ENCODE results near the gene NEDD1.

NEDD1 gene

GRCh38 chr12:96866801-96867590 lies 40.1 kb upstream of the NEDD1 start:
- no peaks in the 10 kb centered on the region for H3K4me1 ChIP-seq
- H3K36me3 ChIP-seq: no peaks in the 10 kb centered on the region
- TF ChIP-seq, protein P1, sequence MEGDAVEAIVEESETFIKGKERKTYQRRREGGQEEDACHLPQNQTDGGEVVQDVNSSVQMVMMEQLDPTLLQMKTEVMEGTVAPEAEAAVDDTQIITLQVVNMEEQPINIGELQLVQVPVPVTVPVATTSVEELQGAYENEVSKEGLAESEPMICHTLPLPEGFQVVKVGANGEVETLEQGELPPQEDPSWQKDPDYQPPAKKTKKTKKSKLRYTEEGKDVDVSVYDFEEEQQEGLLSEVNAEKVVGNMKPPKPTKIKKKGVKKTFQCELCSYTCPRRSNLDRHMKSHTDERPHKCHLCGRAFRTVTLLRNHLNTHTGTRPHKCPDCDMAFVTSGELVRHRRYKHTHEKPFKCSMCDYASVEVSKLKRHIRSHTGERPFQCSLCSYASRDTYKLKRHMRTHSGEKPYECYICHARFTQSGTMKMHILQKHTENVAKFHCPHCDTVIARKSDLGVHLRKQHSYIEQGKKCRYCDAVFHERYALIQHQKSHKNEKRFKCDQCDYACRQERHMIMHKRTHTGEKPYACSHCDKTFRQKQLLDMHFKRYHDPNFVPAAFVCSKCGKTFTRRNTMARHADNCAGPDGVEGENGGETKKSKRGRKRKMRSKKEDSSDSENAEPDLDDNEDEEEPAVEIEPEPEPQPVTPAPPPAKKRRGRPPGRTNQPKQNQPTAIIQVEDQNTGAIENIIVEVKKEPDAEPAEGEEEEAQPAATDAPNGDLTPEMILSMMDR (IDR thresholded peaks at IDR 0.05; ENCODE audit: low read depth, low read length): no peak
- H3K27me3 ChIP-seq: no peaks in the 10 kb centered on the region
- no peak for DNase-seq
- no peak overlapping the region for H3K4me3 ChIP-seq (ENCODE audit: low read depth, low read length)
- no peaks in the 10 kb centered on the region for H3K9me3 ChIP-seq

DNA sequence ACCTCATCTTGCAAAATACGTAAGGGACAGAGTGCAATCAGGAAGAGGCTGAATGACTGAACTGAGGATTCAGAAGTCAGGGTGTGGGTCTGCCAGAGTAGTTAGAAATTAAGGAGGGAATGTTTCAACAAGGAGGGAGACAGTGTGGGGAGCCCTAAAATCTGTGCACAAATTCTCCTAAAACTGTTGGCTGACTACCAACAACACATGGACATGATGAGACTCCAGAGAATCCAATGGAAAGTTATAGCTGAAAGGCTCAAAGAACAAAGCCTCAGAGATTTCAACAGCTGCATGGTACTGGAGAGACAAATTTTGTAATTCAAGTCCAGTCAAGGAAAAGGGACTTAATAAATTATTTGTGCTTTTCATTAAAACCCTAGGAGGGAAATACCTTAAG lies 36.1 kb upstream of the NEDD1 start:
- Histone ChIP-seq H3K36me3 (no peaks in the 10 kb centered on the region), H3K9me3 (no peaks in the 10 kb centered on the region), H3K27me3 (no peaks in the 10 kb centered on the region), H3K4me3 (ENCODE audit: low read depth, low read length) (no peak overlapping the region), H3K4me1 (no peaks in the 10 kb centered on the region)
- TF ChIP-seq, protein P1 (IDR thresholded peaks at IDR 0.05; ENCODE audit: low read depth, low read length): no peak
- DNase-seq: no peak

DNA sequence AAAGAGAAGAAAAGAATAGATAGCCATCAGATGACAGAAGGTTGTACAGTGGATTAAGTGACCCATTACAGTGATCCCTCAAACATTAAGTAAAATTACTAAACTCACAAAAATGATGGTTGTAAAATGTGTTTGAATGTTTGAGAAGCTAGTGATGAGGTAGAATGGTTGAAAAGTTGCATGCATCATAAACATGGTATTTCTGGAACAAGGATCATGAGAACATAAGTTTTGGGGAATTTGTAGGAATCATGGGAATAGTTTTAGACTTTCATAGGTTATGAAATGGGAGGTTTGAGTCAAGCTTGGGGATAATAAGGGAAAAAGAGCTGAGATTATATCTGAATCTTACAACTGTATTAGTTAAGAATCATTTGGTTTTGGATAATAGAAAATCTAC lies 34.1 kb upstream of the NEDD1 start:
- DNase-seq: no peak
- Histone ChIP-seq H3K9me3 (no peaks in the 10 kb centered on the region), H3K4me1 (no peaks in the 10 kb centered on the region), H3K27me3 (no peaks in the 10 kb centered on the region), H3K4me3 (ENCODE audit: low read depth, low read length) (no peak overlapping the region), H3K36me3 (no peaks in the 10 kb centered on the region)
- TF ChIP-seq, protein P1 (IDR thresholded peaks at IDR 0.05; ENCODE audit: low read depth, low read length): no peak

GRCh38 chr12:96874211-96874610 lies 32.8 kb upstream of the NEDD1 start:
- H3K27me3 ChIP-seq: no peaks in the 10 kb centered on the region
- H3K4me1 ChIP-seq: no peaks in the 10 kb centered on the region
- no peak for DNase-seq
- TF ChIP-seq, protein P1 (IDR thresholded peaks at IDR 0.05; ENCODE audit: low read depth, low read length): no peak
- no peak overlapping the region for H3K4me3 ChIP-seq (ENCODE audit: low read depth, low read length)
- H3K9me3 ChIP-seq: no peaks in the 10 kb centered on the region
- no peaks in the 10 kb centered on the region for H3K36me3 ChIP-seq

- DNase-seq: no peak
Observed at GRCh38 chr12:96876966-96877365, 30.1 kb upstream of the NEDD1 start.

DNA sequence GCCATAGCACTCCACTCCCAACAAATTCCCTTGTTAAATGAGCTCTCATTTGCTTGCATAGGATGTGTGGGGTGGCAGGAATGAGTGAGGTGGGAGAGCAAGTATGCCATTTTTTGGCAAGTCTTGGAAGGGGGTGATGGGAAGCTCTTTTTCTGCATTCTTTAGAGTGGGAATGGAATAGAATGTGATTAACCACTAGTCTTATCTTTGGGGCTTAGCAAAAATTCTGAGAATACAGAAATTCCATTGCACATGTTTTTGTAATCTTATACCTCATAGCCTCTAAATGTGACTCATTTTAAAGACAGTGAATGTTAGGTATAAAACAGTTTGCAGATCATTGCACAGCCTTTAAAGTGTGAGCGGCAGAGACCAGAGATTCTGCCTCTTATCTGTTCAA lies 28.4 kb upstream of the NEDD1 start:
- DNase-seq: no peak
- no peaks in the 10 kb centered on the region for H3K9me3 ChIP-seq
- no peak overlapping the region for H3K4me3 ChIP-seq (ENCODE audit: low read depth, low read length)
- TF ChIP-seq, protein P1 (IDR thresholded peaks at IDR 0.05; ENCODE audit: low read depth, low read length): no peak
- no peaks in the 10 kb centered on the region for H3K4me1 ChIP-seq
- H3K27me3 ChIP-seq: 0 out of 2 replicates have a peak, but pooled peaks cover 2% of the 10 kb centered on the region
- no peaks in the 10 kb centered on the region for H3K36me3 ChIP-seq

More at GRCh38 chr12:96876966-96877365, 30.1 kb upstream of the NEDD1 start:
- no peaks in the 10 kb centered on the region for H3K36me3 ChIP-seq
- 0 out of 2 replicates have a peak, but pooled peaks cover 2% of the 10 kb centered on the region for H3K27me3 ChIP-seq
- H3K4me1 ChIP-seq: no peaks in the 10 kb centered on the region
- no peaks in the 10 kb centered on the region for H3K9me3 ChIP-seq
- H3K4me3 ChIP-seq (ENCODE audit: low read depth, low read length): no peak overlapping the region
- TF ChIP-seq, protein P1 (IDR thresholded peaks at IDR 0.05; ENCODE audit: low read depth, low read length): no peak
